RWPE2 (cell line): ENCODE results near the gene SREBF2.

Experiments
- ATAC-seq: fragments of 200-7000 bp; cut with Tn5 transposase; 3 replicates; pipeline ENCODE4 v1.9.1; 2021; ENCODE audit warnings: low read depth
- DNase-seq: peaks from one replicate; pipeline ENCODE4 v3.0.0-alpha.2; 2020; ENCODE audit warnings: low spot score
- H3K27ac ChIP-seq: fragments of 450-650 bp; 2 replicates; pipeline ENCODE4 v1.5.1; 2017; ENCODE audit warnings: mild to moderate bottlenecking; ENCODE audit not compliant: poor library complexity, severe bottlenecking
- H3K27me3 ChIP-seq: fragments of 250-450 bp; sonication (Bioruptor Pico); 2 replicates; pipeline ENCODE4 v1.5.1; 2021; ENCODE audit warnings: mild to moderate bottlenecking, moderate library complexity; ENCODE audit not compliant: insufficient read depth, poor library complexity, severe bottlenecking
- H3K36me3 ChIP-seq: fragments of 250-450 bp; sonication (Bioruptor Pico); 2 replicates; pipeline ENCODE4 v1.5.1; 2020; ENCODE audit warnings: low read depth, mild to moderate bottlenecking, moderate library complexity
- H3K4me1 ChIP-seq: fragments of 250-450 bp; sonication (Bioruptor Pico); 2 replicates; pipeline ENCODE4 v1.5.1; 2021; ENCODE audit warnings: mild to moderate bottlenecking, moderate library complexity; ENCODE audit not compliant: insufficient read depth, poor library complexity, severe bottlenecking
- H3K4me3 ChIP-seq: fragments of 250-450 bp; sonication (Bioruptor Pico); 2 replicates; pipeline ENCODE4 v1.5.1; 2021; ENCODE audit warnings: mild to moderate bottlenecking, moderate library complexity; ENCODE audit not compliant: severe bottlenecking
- H3K9me3 ChIP-seq: fragments of 250-450 bp; sonication (Bioruptor Pico); 2 replicates; pipeline ENCODE4 v1.5.1; 2021; ENCODE audit warnings: mild to moderate bottlenecking, moderate library complexity; ENCODE audit not compliant: severe bottlenecking
- TF ChIP-seq, protein P1 (sequence below): fragments of 450-650 bp; IDR thresholded peaks from one replicate; pipeline ENCODE4 v1.5.1; 2017; ENCODE audit warnings: mild to moderate bottlenecking, moderate library complexity; ENCODE audit not compliant: poor library complexity, severe bottlenecking

SREBF2 gene

GRCh38 chr22:41913040-41913719, 80.3 kb downstream of the SREBF2 start:
- Histone ChIP-seq H3K4me1 (peaks cover 5% of the 10 kb centered on the region), H3K27ac (no peak overlapping the region), H3K9me3 (no peaks in the 10 kb centered on the region), H3K27me3 (peaks cover 62% of the 10 kb centered on the region), H3K4me3 (no peak overlapping the region), H3K36me3 (no peaks in the 10 kb centered on the region)
- DNase-seq (no peak), ATAC-seq (no peak)
- TF ChIP-seq, protein P1, sequence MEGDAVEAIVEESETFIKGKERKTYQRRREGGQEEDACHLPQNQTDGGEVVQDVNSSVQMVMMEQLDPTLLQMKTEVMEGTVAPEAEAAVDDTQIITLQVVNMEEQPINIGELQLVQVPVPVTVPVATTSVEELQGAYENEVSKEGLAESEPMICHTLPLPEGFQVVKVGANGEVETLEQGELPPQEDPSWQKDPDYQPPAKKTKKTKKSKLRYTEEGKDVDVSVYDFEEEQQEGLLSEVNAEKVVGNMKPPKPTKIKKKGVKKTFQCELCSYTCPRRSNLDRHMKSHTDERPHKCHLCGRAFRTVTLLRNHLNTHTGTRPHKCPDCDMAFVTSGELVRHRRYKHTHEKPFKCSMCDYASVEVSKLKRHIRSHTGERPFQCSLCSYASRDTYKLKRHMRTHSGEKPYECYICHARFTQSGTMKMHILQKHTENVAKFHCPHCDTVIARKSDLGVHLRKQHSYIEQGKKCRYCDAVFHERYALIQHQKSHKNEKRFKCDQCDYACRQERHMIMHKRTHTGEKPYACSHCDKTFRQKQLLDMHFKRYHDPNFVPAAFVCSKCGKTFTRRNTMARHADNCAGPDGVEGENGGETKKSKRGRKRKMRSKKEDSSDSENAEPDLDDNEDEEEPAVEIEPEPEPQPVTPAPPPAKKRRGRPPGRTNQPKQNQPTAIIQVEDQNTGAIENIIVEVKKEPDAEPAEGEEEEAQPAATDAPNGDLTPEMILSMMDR: no peak

DNA sequence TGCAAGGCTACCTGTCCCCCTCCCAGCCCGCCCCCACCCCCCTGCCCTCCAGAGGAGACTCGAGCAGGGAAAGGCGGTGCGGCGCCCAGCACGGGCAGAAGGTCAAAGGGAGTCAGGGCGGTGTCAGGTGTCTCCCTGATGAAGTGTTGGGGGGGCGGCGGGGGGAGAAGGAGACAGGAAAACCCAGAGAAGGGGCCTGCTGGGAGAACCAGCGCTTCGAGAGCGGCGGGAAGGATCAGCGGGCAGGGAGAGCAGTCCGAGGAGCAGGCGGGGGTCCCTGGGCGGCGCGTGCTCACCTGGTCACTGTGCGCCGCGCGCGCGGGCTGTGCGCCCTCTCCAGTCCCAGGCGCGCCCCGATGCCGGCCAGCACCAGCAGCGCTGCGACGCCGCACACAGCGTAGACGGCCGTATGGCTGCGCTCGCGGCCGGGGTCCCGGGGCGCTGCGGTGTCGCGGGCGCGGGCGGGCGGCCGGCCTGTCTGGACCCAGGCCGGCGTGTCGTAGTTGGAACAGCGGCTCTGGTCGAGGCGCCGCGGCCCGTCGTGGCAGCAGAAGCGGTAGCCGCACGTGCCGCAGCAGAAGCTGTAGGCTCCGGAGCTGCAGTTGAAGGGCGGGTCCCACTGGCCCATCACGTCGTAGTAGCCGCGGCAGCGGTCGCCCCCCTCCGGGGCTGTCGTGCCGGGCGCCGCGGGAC, 81.1 kb downstream of the SREBF2 start:
- Histone ChIP-seq H3K27me3 (peaks cover 62% of the 10 kb centered on the region), H3K4me1 (peaks cover 6% of the 10 kb centered on the region)

DNA sequence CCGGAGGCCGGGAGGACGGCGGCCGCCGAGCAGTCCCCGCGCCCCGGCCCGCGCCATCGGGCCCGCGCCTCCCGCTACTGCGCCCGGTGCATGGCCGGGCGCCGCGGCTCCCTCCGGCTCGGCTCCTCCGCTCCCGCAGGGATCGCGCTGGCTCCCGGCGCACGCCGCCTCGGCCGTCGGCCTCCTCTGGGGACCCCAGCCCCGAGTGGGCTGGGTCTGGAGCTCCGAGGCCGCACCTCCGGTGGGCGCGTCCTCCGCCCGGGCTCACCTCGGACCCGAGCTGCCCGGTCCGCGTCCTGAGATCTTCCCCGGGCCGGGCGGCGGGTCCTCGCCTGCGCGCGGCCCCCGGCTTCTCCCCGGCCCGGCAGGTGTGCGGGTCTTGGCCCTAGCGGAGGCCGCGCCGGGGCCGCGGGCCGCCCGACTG, 81.7 kb downstream of the SREBF2 start:
- Histone ChIP-seq H3K4me3 (peak overlapping the region; percentile 29), H3K27me3 (peaks cover 59% of the 10 kb centered on the region), H3K9me3 (no peaks in the 10 kb centered on the region), H3K36me3 (no peaks in the 10 kb centered on the region), H3K4me1 (peaks cover 6% of the 10 kb centered on the region), H3K27ac (no peak overlapping the region)
- TF ChIP-seq, protein P1: no peak
- DNase-seq (no peak), ATAC-seq (no peak)

More for the DNA sequence above, 81.1 kb downstream of the SREBF2 start:
- H3K27ac ChIP-seq: no peak overlapping the region
- no peaks in the 10 kb centered on the region for H3K9me3 ChIP-seq
- DNase-seq (no peak), ATAC-seq (no peak)
- TF ChIP-seq, protein P1: no peak
- peak overlapping the region; percentile 29 for H3K4me3 ChIP-seq
- H3K36me3 ChIP-seq: no peaks in the 10 kb centered on the region

GRCh38 chr22:41915035-41915785, 82.3 kb downstream of the SREBF2 start, which contains the start of gene SHISA8:
SHISA8 (minus strand) TSS chr22:41915074; CDS start chr22:41914667, 407 bp downstream.
- TF ChIP-seq, protein P1: no peak

More at GRCh38 chr22:41915035-41915785, 82.3 kb downstream of the SREBF2 start, which contains the start of gene SHISA8:
- peak; percentile 49 for ATAC-seq
- Histone ChIP-seq H3K27ac (no peak within 1 kb of the TSS), H3K9me3 (no peaks in the 10 kb centered on the region), H3K4me3 (peak within 1 kb of the TSS; percentile 29), H3K4me1 (peaks cover 6% of the 10 kb centered on the region), H3K27me3 (peaks cover 55% of the 10 kb centered on the region), H3K36me3 (no peaks in the 10 kb centered on the region)
- no peak for DNase-seq
